Activated CD8-positive, alpha-beta memory T cell treated with anti-CD3 and anti-CD28 coated beads, Interleukin-2, amount 50 U/mL, for 1 hour (primary cell): ENCODE data around the gene MS4A6A.
"Not testable (repeated sequence)": the region's sequence is repeated elsewhere in the genome, so short reads cannot be mapped to it uniquely, and the experiment has no call there.

ENCODE experiments used
- DNase-seq: peaks from one replicate; pipeline ENCODE4 v3.0.0-alpha.2; 2020; ENCODE audit errors: extremely low read depth

The MS4A6A gene

GRCh38 chr11:60182541-60183330 is at the start of gene MS4A6A:
Gene MS4A6A (minus strand): TSS chr11:60183083. CDS start chr11:60181727, 1,356 bp downstream.
- DNase-seq = no peak

GRCh38 chr11:60230681-60231080 is 47.8 kb upstream of the MS4A6A start:
- no peak for DNase-seq

DNA sequence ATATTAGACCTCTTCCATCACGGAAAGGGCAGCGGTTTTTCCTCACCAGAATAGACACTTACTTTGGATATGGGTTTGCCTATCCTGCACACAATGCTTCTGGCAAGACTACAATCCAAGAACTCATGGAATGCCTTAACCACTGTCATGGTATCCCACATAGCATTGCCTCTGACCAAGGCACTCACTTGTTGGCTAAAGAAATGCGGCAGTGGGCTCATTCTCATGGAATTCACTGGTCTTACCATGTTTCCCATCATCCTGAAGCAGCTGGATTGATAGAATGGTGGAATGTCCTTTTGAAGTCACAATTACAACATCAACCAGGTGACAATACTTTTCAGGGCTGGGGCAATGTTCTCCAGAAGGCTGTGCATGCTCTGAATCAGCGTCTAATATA is 39.3 kb upstream of the MS4A6A start:
- no peak for DNase-seq

DNA sequence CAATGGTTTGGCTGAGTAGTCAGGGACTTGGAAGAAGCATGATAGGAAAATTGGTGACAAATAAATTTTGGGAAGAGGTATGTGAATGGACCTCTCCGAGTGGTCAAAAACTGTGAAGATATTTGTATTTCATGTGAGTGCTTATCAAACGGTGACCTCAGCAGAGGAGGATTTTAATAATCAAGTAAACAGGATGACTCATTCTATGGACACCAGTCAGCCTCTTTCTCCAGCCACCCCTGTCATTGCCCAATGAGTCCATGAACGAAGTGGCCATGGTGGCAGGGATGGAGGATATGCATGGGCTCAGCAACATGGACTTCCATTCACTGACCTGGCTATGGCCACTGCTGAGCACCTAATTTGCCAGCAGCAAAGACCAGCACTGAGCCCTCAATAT is 38.8 kb upstream of the MS4A6A start:
- DNase-seq = no peak

DNA sequence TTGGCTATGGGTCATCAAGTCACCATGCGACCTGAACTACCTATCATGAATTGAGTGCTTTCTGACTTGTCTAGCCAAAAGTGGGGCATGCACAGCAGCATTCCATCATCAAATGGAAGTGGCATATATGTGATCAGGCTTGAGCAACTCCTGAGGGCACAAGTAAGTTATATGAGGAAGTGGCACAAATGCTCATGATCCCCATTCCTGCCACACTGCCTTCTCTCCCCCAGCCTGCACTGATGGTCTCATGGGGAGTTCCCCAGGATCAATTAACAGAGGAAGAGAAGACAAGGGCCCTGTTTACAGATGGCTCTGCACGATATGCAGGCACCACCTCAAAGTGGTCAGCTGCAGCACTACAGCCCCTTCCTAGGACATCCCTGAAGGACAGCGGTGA is 38.3 kb upstream of the MS4A6A start:
- no peak for DNase-seq

DNA sequence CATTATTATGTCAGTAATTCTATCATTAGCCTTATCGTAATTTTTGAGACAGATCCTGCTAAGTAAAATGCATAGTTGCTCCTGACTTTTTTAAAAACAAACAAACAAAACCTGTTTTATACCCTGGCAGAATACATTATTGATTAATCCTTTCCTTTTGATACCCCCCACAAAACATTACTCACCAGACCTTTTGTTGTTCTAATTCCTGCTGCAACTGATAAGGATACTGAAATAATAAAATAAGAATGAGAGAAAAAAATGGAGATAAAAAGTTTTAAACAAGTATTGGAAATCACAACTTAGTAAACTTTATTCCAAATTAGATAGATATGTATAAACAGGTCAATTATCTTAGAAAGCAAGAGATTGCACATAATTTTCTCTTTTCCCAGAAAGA is 31.5 kb upstream of the MS4A6A start:
- DNase-seq = no peak

GRCh38 chr11:60211206-60211605 is 28.3 kb upstream of the MS4A6A start:
- DNase-seq = no peak

DNA sequence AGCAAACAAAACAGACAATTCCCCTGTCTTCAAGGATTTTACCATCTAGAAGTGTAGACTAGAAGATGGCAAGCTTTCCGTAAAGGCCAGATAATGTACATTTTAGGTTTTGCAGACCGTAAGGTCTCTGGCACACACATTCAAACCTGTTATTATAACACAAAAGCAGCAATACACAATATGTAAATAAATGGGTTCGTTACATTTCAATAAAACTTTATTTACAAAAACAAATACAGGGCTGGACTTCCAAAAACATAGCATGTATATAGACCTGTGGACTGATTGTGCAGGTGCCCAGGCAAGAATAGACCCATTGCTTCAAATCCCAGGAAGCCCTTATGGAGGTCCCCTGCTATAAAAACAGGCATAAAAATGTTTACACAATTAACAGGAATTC is 27.1 kb upstream of the MS4A6A start:
- no peak for DNase-seq

DNA sequence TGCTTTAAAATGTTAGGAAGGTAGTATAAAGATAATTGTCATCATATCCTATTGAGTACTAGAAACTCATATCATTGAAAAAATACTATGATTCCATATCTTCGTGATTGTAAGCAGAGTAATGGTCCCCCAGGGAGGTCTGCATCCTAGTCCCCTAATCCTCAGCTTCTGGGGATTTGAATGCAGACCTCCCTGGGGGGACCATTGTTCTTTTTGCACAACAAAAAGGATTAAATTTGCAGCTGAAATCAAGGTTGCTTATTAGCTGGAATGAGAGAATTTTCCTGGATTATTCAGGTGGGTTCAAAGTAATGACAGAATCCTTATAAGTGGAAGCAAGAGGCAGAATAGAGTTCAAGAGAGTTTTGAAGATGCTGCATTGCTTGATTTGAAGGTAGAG is 26.1 kb upstream of the MS4A6A start:
- no peak for DNase-seq

- DNase-seq = no peak
Measured at GRCh38 chr11:60208146-60208895, 25.4 kb upstream of the MS4A6A start.

GRCh38 chr11:60206616-60207015 is 23.7 kb upstream of the MS4A6A start:
- DNase-seq = no peak

GRCh38 chr11:60204922-60205321 is 22.0 kb upstream of the MS4A6A start:
- DNase-seq = no peak

GRCh38 chr11:60201334-60201733 is 18.5 kb upstream of the MS4A6A start:
- DNase-seq = not testable (repeated sequence)

DNA sequence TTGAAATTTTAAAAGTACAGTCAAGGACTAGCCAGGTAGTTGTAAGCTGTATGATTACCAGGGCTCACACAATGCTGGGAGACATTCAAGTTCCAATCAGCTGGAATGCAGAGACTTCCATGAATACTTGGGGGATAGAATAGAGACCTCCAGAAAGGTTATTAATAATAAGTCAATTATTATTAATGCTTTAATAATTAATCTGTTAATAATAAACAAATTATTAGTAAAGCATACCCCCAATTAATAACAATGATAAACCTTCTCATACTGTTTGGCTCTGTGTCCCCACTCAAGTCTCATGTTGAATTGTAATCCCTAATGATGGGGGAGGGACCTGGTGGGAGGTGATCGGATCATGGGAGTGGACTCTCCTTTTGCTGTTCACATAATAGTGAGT is 14.6 kb upstream of the MS4A6A start:
- DNase-seq = no peak

GRCh38 chr11:60195923-60196368 is 13.1 kb upstream of the MS4A6A start:
- no peak for DNase-seq

GRCh38 chr11:60194511-60194910 is 11.6 kb upstream of the MS4A6A start:
- no peak for DNase-seq

DNA sequence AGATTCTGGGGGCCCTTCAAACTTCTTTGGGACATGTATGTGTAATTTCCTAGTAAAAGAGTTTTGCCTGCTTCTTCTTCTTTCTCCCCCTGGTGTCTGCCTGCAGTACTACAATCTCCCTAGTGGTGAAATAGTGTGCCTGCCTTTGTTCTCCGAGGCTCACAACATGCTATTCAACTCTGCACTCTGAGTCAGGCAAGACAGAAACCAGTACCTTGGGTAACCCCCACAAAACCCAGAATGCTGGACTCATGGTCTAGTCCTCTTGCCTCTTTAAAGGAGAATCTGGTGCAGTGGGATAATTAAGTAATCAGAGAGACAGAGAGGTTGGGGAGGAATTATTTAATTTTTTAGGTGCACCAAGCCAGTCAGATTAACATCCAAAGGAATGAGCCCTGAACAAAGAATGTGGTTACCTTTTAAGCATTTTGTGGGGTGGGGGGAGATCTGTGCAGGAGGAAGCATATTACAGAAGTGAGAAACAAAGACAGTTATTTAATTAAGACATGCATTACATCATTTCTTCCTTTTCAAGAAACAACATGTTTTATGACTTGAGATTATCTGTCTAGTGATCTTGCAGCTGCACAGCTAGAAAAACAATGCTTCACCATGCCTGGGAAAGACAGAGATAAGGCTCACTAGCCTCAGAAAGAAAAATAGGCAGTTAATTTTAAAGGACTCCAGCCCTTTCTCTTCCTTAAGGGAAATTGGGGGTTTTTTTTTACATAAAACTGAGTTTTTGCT is 11.0 kb upstream of the MS4A6A start:
- no peak for DNase-seq

- DNase-seq = not testable (repeated sequence)
Measured at GRCh38 chr11:60192564-60192963, 9.7 kb upstream of the MS4A6A start.

GRCh38 chr11:60188481-60188880 is 5.6 kb upstream of the MS4A6A start:
- DNase-seq = not testable (repeated sequence)

DNA sequence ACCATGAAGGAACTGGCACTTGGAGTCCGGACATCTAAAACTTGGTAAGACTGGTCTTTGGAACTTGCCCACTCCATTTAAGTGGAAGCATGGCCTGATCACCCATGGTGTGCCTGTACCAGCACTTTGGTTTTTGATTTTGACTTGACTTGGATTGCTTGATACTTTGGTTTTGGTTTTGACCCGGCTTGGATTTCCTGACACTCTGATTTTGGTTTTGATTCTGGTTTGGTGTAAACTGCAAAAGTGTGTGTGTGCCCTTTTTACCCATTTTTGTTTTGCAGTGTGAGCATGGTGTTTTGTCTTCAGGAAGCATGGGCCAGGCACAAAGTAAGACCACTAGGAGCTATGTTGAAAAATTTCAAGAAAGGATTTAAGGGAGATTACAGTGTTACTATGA is 3.2 kb upstream of the MS4A6A start:
- not testable (repeated sequence) for DNase-seq

GRCh38 chr11:60185512-60185827 is 2.6 kb upstream of the MS4A6A start:
- not testable (repeated sequence) for DNase-seq

GRCh38 chr11:60184824-60185511 is 2.1 kb upstream of the MS4A6A start:
- DNase-seq = no peak
